Right forelimb (tissue), 1 donor: ENCODE measurements around the gene PPP1R3G.
A peak's percentile ranks its signal among the peaks of the same experiment; 100 is the strongest.

Experiments used
- DNase-seq: peaks from one replicate; pipeline ENCODE4 v3.0.0-alpha.2; 2018

PPP1R3G gene

DNA sequence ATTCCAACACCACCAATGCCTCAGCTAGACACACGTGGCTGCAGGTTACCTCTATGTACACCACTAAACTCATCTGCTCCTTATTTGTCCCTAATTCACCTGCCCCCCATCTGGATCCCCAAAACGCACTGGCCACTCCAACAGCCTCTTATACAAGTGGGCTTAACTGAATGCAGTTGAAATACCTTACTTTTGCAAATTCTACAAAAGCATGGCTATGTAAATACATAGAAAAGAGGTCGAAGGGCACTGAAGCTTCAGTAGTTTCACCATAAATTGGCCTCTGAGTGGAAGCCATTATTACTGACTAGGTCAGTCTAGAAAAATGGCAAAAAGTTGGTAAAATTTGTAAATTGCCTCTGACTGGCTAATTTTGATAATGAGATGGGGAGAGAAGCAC lies 11.1 kb upstream of the PPP1R3G start:
- DNase-seq = no peak

DNA sequence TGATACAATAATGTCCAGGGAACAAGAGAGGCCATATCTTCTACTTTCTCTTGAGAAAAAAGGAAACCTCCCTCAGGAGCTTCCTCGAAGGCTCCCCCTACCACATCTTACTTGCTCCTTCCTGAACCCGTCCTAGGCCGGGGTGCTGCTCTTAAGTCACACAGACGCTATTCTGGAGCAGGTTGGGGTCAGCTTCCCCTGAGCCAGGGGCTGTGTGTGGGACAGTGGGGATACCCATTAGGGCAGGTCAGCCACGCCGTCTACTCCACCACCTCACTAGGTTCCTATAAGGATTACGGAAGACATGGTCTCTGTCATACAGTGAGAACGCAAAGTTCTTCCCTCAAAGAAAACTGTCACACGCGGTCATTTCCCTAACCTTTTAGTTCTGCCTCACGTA lies 8.2 kb upstream of the PPP1R3G start:
- DNase-seq = no peak

DNA sequence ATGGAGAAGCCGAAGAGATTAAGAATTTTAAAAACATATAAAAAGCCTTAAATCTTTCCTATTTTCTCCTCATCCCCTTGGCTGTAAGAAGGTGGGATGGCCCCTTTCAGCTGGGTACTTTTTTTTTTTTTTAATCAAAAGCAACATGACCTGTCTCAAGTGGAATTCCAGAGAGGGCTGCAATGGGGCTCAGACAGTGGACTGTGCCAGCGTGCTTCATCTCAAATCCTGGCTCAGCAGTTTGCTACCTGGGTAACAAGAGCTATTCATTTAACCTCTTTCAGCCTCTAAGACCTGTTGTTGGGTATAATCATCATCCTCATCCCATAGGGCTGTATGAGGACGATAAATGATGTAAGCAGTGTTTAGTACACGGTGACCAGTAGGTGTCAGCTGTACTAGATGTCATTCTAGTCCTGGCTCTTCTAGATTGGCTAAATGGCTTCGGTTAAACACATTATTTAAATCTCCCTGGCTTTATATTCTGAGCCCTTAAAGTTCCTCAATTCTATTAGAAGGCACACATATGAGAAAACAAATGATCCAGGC lies 6.9 kb upstream of the PPP1R3G start:
- DNase-seq = no peak

DNA sequence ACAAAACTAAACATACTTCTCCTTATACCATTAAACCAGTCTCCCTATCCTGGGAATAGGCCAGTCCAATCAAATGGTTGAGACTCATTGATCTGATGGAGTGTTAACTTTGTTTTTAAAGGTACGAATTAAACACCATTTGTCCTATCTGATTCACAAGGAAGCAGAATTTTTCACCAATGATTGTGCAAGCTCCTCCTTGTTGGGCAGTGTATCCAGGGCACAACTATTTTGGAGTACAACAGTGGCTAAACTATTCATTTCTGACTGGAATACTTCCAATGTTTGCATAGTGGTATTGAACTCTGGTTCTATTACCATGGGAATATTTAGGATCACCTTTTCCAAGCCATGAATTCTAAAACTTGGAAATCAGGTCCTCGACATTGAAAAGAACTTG lies 5.4 kb upstream of the PPP1R3G start:
- no peak for DNase-seq

DNA sequence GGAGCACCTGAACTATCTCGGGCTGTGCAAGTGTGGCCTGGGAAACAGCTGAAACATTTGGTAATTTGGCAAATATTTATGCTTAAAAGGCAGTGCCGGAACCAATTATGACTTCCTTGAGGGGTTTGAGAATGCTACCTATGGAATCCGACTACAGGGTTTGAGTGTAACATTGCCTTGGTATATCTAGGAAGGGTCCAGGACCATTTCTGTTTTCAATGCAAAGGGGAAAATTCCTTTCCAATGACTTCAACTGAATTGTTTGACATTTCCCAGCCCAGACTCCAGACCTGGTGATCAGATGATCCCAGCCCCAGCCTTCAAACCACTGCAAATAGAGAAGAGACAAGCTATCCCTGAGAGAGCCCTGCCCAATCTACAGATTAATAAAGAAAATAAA lies 4.6 kb upstream of the PPP1R3G start:
- no peak for DNase-seq

DNA sequence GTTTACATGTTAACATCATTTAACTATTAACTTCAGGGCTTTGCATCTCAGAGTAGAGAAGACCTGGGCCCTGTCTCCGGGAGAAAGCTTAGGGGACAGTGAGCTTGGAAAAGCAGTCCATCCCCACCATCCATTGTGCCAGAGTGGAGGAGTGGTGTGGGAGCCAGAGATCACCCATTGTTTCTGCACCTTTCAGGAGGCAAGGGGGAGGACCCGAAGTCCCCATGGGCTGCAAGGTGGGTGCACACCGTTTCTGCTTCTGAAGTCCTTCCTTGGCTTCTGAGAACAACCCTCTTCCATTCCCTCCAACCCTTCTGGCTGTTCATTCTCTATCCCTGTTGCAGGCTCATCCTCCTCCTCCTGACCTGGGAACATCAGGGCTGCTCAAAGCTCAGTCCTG lies 4.0 kb upstream of the PPP1R3G start:
- no peak for DNase-seq

DNA sequence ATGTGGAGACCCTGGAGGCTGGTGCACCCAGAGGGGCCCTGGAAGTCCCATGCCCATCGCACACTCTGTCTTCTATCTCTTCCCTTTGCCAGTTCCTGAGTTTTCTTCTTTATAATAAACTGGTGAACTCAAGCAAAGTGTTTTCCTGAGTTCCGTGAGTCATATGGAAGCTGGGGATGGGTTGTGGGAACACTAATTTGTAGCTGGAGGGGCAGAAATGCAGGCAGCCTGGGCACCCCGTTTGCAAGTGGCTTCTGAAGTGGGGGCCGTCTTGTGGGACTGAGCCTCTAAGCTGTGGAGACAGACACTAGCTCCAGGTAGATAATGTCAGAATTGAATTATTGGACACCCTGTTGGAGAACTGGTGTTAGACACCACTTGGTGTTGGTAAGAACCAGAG lies 3.2 kb upstream of the PPP1R3G start:
- DNase-seq = no peak

DNA sequence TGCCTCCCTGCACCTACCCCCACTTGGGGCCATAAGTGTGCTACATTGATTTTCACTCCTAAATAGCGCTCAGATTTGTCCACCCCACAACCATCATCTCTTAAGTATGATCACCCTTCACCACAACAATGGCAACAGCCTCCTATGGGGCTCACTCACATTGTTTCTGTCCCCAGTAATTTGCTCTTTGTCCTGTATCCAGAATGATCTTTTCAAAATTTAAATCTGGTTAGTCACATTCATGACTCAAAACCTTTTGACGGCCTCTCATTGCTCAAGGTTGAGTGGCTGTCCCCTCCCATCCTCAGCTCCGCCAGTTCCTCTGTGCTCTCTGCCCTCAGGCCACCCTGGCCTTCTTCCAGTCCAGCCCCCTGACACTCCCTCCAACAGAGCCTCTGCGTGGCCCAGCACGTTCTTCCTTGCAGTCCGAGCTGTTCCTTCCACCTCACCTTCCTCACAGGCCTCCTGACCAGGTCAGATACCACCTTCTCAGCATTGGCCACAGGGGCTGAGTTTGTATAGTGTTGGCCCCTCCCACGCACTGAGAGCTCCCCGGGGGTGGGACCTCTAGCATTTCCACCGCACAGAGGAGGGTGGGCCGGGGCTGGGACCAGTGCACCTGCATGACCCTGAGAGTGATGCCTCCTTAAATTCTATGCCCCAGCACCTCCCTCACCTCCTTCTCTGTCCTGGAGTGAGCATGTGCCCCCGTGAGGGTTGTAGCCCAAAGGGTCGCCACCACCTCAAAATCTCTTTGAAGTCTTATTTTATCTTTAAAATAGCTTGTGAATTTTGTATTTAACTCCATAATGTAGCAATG lies 2.4 kb upstream of the PPP1R3G start:
- no peak for DNase-seq

DNA sequence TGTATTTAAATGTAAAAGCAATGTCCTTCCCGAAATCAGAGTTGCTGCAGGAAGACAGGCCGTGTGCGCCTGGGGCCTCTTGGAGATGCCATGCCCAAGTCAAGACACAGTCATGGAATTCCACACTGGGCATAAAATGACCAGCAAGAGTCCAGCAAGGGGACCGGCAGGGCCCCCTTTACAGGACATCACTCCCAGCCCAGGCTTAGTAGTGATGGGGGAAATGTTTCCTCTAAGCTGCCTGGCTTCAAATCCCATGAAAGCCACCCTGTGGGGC lies 1.9 kb upstream of the PPP1R3G start:
- DNase-seq = no peak

DNA sequence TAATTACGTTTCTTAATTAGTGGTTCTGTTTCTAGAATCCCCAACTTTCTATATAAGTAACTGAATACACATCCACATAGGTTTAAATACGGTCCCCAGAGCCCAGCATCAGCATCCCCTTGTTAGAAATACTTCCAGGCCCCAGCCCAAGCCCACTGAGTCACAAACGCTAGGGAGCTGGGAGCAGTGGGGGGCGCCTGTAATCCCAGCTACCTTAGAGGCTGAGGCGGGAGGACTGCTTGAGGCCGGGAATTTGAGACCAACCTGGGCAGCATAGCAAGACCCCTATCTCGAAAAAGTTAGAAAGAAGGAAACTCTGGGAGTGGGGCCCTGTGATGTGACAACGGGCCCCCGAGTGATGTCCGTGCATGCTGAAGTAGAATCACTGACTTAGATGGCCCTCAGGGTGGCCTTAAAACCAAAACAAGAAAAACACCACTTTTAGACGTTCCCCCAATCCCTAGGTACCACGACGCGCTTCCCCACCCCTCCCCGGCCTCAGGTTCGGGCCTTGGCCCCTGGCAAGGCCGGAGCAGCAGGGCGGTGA lies 1.3 kb upstream of the PPP1R3G start:
- no peak for DNase-seq

DNA sequence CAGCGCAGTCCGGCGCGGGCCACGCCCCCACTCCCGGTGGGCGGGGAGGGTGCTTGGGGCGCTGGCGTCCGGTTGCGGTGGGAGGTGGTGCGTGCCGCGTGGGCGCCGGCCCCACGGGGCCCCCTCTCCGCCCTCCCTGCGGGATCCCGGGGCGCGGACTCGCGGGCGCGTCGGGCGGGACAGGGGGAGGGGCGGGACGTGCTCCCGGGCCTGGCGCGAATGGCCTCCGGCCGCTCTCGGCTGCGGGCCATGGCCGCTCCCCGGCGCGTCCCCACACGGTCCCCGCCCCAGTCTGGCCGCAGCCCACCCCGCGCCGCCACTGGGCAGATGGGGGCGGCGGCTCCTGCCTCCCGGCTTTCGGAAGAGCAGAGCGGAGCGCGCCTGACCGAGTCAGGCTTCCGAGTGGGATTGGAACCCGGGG lies 771 bp upstream of the PPP1R3G start:
- DNase-seq = no peak

DNA sequence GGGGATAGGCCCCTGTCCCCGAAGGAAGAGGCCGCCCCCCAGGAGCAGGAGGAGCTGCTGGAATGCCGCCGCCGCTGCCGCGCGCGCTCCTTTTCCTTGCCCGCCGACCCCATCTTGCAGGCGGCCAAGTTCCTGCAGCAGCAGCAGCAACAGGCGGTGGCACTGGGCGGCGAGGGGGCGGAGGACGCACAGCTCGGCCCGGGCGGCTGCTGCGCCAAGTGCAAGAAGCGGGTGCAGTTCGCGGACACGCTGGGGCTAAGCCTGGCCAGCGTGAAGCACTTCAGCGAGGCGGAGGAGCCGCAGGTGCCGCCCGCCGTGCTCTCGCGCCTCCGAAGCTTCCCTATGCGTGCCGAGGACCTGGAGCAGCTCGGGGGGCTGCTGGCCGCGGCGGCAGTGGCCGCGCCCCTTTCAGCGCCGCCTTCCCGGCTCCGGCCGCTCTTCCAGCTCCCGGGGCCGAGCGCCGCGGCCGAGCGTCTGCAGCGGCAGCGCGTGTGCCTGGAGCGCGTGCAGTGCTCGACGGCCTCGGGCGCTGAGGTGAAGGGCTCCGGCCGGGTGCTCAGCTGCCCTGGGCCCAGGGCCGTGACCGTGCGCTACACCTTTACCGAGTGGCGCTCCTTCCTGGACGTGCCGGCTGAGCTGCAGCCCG lies 630 bp downstream of the PPP1R3G start:
- peak; percentile 81 for DNase-seq

DNA sequence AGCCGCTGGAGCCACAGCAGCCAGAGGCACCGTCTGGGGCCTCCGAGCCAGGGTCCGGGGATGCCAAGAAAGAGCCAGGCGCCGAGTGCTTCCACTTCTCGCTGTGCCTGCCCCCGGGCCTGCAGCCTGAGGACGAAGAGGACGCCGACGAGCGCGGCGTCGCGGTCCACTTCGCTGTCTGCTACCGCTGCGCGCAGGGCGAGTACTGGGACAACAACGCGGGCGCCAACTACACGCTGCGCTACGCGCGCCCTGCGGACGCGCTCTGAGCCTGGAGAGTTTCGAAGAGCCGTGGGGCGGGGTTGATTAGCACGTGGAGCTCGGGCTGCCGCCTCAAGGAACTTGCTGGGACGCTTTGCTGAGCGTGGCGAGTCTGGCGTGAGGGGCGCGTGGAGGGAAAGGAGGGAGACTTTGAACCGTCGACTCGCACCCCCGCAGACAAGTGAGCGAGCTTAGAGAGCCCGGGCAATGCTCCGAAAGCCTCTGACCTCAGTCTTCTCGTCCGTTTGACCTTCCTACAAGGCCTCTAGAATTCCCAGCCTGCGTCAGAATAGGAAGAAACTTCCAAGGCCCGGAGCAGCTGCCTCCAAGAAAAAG lies 1.3 kb downstream of the PPP1R3G start:
- DNase-seq = no peak

DNA sequence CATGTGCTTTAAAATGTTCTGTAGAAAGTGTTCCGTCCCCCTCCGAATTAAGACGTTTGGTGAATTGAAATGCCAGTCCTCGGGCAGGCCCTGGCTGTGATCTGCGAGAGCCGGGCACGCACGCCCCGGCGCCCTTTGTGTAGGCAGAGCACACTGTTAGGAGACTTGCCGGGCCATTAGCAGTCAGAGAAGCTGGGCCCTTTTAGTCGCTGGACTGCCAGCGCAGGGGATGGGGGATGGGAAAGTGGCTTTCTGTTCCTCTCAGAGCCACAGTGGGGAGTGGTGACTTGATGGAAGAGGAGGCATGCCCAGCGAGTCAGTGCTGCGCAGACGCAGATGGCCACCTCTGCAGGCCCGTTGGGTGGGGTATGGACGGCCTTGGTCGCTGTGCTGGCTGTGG lies 2.2 kb downstream of the PPP1R3G start:
- DNase-seq = no peak

DNA sequence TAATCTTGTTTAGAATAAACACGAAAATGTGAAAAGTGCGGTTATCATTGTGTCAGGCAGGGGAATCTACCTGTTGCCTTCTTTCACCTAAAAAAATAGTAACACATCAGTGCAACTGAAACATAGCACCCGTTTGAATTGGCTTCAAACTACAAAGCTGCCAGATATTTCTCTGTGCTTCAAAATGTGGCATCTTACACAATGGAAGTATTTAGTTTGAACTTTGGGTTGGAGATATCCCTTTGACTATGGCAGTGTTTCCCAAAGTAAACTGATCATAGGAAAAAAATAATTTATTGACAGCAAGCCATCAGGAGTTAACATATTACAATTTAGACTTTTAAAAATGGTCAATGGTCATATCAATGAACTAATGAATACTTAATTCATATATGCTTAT lies 3.6 kb downstream of the PPP1R3G start:
- no peak for DNase-seq

DNA sequence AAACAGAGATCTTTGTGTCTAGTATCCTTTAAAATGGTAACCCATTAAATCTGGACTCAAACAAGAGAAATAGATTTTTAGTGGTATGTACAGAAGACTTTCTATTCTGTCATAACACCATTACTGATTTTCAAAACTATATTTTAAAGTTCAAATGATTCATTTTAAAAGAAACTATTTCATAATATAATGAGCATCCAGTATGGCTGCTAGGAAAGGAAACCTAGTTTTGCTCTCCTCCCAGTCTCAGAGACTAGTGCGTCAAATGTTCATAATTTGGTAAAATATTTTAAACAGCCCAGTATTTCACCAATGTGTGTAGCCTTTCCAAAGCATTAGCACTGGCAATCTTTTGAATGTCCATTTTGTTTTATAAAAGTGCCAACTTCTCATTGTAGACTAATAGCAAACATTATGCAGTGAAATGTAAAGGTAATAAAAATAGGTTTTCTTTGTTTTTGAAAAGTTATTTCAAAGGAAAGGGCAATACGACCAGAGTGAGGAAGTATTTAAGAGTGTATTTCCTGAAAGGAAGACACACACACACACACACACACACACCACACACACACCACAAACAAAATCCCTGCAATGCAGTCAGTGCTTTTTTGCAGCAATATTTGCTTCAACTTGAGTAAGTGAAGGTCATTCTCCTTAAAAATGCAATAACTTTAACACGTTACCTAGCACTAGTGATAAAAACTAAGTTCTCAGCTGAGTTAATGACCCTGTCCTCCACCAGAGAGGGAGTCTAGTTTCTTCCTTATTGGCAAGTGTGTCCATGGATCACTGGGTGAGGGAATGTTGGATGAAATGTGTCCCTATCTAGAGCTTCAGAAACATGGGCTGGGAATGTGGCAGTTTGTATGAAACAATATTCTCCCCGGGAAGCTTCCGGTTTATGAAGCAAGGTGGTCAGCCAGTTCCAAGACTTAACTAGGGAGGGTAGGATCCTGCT lies 4.6 kb downstream of the PPP1R3G start:
- DNase-seq = no peak

DNA sequence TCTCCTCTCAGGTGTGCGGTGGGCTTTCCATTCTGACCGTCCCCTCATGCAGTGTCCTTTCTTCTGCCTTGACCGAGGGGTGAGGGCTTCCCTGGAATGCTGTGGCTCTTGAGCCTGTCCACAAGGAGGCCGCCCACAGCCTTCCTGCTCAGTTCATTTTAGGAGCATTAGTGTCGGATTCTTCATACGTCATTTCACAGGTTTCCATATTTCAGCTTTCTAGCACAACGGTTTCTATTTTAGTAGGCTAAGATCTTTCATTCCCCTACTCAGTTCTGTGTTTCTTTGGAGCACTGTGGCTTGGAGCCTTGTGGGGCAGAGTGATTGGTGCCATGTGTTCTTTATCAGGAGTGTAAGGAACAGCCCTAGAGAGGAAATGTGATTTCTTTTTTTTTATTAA lies 5.5 kb downstream of the PPP1R3G start:
- DNase-seq = no peak

DNA sequence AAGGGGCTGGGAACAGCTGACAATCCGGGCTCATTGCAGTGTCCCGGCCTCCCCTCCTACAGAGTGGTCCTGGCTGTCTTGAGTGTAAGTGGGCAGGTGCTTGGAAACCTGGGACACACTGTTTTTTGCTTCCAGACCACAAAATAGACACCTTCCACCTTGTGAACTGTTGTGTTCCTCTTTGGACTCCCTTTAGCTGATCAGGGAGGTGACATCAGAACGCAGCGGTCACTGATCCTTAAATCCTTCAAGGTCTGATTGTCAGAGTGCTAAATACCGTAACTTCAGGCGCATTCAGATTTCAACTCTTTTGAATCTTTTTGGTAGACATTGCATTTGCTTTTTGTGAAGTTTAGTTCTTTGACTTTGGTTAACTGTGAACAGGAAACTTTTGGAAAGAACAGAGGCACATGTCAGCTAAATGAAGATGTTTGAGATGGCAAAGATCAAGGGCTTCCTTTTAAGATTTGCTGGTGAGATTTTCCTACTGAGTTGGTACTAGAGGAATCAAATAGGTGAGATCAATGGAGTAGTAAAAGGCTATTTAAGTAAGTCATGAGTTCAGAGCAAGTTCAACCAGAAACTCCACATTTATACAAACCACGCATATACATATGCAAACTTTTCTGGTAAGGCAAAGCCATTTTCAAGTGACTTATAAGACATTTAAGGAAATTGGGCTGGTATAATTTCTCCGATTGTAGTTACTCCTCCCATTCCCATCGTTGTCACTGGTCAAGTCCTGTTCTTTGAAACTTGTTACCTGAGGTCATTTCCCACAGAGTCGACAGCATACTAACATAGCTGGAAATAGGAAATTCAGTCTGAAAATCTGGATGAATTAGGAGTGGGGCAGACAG lies 6.3 kb downstream of the PPP1R3G start:
- no peak for DNase-seq

DNA sequence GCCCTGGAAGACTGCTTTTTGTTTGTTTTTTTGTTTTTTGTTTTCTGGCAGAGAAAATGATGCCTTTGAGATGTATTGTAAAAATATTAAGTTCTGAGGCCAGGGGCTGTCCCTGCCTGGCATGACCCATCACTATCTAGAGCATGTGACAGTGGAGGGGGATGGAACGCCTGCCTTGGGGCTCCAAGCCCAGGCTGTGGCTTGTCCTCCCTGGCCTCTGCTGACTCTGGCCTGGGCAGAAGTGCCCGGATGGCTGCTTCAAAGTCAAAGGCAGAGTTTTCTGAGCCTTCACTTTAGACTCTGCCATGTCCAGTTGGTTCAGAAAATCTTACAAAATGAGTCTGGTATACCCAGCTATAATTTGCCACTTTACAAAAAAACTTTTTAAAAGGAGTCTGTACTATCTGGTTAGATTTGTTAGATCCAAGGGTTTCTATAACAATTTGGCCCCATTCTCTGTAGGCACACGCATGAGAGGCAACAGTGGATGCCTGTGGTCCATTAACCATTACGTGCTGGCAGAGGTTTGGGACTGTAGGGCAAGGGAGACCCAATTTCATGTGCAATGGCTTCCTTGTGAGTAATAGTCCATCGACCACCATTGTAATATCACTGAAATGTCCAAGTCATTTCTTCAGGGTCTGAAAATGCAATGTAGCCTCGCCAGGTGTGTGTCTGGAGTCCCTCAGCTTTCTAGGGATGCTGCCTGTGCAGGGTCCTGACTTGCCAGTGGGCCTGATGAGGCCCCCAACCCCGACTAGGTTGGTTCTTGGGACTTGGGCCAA lies 8.3 kb downstream of the PPP1R3G start:
- no peak for DNase-seq

DNA sequence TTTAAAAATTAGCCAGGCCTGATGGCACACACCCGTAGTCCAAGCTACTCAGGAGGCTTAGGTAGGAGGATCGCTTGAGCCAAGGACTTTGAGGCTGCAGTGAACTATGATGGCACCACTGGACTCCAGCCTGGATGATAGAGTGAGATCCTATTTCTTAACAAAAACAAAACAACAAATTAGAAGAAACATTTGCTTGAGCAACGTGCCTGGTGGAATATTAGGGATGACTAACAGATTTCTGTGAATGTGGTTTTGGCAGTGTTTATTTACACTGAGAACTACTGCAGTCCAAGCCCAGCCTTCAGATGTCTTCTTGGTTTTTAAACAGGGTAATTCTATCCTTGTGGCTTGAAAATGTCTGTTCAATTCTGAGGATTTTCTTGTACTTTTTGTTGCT lies 9.2 kb downstream of the PPP1R3G start:
- DNase-seq = no peak

DNA sequence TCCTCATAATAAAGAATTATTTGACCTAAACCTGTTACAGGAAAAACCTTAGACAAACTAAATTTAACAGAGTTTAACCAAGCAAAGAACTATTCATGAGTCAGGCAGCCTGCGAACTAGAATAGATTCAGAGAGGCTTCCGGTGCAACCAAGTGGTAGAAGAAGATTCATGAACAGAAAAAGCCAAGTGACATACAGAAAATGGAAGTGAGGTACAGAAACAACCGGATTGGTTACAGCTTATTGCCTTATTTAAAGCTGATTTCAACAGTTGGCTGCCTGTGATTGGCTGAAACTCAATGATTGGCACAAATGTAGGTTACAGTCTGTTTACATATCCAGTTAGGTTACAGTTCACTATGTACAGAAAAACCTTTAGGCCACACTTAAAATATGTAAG lies 10.1 kb downstream of the PPP1R3G start:
- DNase-seq = no peak
